Ovary (tissue), 3 donors: ENCODE measurements around the gene ANKDD1B.

Source experiments
- CTCF ChIP-seq, 3 donors: fragments of 450-650 bp in 2 of 3; fragments of 200-600 bp in 1 of 3; IDR thresholded peaks; one replicate each; pipeline versions ENCODE4 v1.5.1 to v1.8.0; 2016 to 2022; ENCODE audit warnings: antibody characterized with exemption in 3 of 3, mild to moderate bottlenecking in 1 of 3
- EP300 ChIP-seq: sonication (generic); formaldehyde crosslinking; IDR thresholded peaks from one replicate; pipeline ENCODE4 v1.6.1; 2017; ENCODE audit warnings: antibody characterized with exemption
- POLR2A ChIP-seq: fragments of 450-650 bp; IDR thresholded peaks from one replicate; pipeline ENCODE4 v1.6.1; 2017; ENCODE audit warnings: antibody characterized with exemption, mild to moderate bottlenecking, moderate library complexity
- donor health status: DM: no; HTN: no; CAD: no.

DNA sequence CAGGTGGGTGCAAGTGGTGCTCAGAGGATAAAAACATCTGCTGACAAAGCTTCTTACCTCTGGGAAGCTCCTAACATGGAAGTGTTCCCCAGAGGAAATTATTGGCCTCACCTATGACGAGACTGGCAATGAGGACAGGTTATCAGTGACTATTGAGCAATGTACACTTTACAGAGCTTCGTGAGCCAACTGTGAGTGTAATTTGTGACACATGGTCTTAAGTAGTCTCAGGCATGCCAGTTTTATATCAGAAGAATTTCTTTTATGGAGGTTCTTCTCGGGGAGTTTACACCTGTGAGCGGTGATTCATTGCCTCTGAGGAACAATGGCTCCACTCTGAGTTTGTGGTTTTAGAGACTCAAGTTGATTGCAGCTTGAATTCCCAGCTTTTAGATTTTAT, 11.3 kb downstream of the ANKDD1B start:
- TF ChIP-seq CTCF (IDR thresholded peaks at IDR 0.05) = no peak
- no peak for TF ChIP-seq POLR2A
- TF ChIP-seq EP300 = no peak
